HG03354 (cell line): ENCODE results near the gene PDGFD.
A peak's percentile ranks its signal among the peaks of the same experiment; 100 is the strongest.

Source experiments
- ATAC-seq: cut with Tn5 transposase; IDR thresholded peaks from one replicate; pipeline ENCODE4 v1.9.1; 2021; ENCODE audit warnings: mild to moderate bottlenecking; ENCODE audit not compliant: unreplicated experiment, poor library complexity, severe bottlenecking

Gene PDGFD

DNA sequence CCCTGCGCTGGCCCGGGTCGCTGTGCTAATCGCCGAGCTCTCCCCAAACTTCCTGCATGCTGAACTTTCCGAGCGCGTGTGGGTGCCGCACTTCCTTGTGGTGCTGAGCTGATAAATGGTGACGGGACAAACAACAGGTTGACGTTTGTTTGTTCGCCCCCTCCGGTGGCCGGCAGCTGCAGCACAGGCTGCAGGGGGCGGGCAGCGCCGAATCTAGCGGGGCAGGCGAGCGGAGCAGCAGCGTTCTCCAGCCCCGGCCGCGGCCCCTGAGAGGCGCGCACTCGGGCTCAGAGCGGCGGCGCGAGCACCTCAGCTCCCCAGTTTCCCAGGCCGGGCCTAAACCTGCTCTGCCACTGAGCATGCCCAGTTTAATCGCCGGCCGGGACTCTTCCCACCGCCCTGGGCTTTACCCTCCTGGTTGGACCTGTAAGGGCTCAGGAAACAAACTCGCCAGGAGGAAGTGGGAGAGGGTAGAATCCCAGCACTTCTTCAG lies at the start of gene PDGFD:
PDGFD (minus strand) TSS at position 120 of the 493 bp plus-strand sequence.
- ATAC-seq, result peak; percentile 98

- no peak for ATAC-seq
Observed at GRCh38 chr11:104206936-104207335, 43.0 kb upstream of the PDGFD start.

DNA sequence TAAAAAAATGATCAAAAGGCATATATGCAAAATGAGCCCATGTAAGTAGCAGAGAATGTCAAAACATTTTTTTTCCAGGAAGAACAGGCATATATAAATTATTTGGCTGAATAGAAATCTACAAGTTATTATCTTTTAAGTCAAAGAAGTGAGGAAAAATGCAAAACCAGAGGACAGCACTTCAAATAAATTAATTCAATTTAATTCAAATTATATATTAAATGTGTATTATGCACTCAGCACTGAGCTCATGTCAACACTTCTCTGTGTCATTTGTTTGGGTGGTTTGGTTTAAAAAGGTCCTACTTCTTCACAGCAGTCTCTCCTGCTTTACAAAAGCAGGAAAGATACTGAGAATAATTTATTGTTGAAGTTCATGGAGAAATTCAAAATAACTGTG lies 41.9 kb upstream of the PDGFD start:
- no peak for ATAC-seq

DNA sequence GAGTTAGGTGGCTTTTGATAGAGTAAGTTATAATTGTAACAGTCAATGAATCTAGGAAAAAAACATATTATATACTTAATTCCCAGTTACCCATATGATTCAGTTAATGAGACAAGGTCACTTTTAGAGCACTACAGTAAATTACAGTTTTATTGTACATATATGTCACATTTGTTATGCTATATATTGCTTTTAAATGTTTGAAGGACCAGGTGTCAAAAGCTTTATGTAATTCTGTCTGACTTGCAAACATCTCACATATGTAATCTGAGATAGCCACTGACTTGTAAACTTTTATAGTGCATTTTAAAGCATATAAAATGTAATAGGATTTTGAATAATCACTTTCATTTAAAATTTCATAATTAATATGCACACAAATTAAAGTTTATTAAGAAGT lies 36.7 kb upstream of the PDGFD start:
- ATAC-seq, result no peak

DNA sequence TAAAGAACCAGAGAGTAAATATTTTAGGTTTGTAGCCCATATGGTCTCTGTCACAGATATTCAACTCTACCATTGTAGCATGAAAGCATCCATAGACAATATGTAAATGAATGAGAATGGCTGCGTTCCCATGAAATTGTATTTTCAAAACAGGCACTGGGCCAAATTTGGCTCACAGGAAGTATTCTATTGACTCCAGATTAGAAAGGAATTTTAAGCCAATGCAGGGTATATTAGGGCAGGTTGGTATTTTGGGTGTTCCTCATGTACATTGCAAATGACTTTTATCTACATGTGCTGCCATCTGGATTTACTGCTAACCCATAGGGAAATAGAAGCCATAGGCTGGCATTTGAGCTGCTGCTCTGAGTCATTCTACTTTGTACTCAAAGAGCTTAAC lies 35.1 kb upstream of the PDGFD start:
- no peak for ATAC-seq

- no peak for ATAC-seq
Observed at GRCh38 chr11:104198576-104198975, 34.6 kb upstream of the PDGFD start.

DNA sequence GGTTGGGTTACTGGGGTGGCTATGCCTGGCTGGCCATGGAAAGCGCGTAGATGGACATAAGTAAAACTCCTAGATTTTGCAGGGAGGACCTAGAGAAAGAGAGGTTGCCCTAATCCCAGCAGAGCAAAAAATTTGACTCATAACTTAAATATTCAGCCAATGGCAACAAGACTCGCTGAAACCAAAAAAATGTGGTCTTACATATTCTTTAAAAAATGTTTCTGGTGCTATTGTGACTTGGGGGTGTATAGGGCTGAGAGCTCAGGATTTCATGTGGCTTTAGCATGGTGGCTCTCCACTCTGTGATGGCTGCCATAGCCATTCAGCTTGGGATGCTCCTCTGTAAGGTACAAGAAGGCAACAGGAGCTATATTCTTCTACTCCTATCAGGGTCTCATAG lies 27.2 kb upstream of the PDGFD start:
- no peak for ATAC-seq

- ATAC-seq, result no peak
Observed at GRCh38 chr11:104183593-104183992, 19.6 kb upstream of the PDGFD start.

GRCh38 chr11:104175769-104176168 lies 11.8 kb upstream of the PDGFD start:
- no peak for ATAC-seq

DNA sequence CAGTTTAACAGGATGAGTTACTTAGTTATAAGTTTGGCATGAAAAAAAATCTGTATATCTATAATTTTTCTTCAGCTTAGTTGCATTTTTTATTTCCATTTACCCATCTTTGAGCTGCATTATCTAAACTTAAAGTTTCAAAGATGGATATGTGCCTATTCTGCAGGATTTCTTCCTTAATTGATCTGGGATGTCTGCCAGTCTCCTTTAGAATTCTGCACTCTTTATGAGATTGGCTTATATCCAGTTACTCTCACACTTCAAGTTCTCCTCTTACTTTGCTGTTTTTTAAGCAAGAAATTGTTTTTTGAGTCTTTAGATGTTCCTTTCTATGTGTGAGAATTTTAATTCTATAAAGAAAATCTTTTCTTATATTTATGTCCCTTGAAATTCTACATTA lies 5.1 kb upstream of the PDGFD start:
- ATAC-seq, result no peak

DNA sequence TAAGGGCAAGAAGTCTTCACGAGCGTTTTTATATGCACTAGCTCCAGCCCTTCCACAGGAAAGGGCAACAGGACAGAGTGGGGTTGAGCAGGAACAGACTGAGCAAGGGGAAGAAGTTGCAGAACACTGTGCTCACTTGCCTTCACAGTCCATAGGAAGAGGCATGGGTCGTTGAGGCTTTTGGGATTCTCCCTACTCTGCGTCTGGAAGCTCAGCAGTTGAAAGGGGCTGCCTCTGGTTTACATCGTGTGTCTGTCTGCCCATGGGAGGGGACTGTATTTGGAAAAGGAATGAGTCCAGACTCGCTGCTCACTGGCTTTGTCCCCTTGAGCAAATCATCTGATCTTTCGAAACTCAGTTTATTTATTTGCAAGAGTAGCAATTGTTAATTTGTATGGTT lies 1.1 kb upstream of the PDGFD start:
- ATAC-seq, result no peak

DNA sequence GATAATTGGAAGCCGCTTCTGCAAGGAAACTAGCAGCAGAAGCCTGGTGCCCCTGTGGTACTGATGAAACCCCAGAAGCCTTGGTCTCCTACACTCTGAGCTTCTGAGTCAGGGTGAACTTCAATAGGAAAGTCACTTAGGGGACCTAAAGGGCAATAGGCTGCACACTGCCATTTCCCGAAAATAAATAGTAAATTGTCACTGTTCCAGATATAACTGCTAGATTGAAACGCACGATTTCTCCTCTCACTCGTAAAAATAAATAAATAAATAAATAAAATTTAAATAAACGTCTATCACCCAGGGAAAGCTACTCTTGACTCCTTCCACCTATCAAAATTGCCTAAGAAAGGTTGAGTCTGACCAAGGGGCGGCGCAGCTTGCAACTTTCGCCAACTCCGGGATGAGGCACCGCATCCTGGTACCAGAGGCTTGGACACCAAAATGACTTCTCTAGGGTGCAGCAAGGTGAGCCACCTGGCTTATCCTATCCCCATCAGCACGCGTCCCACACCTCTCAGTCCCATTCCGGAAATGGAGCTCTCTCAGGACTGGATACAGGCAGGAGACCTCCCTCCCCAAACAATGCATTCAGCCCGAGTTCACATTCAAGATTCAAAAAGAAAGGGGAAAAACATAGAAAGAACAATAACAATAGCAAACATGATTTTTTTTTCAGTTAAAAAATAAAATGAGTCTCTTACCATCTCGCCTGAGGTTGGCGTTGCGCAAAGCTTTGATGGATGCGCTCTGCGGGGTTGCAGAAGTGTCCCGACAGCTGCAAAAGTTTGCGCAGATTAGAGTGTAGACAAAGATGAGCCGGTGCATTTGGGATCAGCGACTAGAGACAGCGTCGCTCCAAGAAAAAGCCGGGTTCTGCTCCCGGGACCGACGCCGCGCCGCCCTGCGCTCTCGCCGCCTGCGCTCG lies 583 bp downstream of the PDGFD start:
- peak; percentile 43 for ATAC-seq

DNA sequence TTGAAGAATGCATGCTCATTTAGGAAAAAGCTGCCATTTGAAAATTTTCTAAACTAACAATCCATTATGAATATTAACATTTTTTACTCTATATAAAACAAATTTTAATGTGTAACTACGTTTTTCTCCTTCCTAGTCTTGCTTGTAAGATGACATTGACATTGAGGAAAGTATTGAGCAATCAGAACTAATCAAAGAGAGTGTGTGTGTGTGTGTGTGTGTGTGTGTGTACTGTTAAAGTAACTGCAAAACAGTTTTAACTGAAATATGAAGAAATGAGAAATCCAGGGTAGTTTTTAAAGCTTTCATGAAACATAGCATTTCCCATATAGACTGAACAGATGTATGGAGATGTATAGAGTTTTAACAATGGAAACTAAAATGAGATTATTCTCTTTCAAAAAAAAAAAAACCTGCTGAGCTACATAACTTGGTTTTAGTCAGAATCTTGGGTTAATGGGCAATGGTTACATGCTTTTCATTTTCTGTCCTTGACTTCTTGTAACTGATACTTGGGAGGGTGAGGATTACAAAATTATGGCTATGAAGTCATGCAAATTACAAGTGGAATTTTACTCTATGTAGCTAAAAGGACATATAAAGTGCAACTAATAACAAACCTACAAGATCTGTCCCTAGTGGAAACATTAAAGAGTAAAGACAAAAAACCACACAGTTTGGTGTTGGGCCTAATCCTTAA lies 2.0 kb downstream of the PDGFD start:
- ATAC-seq, result no peak

DNA sequence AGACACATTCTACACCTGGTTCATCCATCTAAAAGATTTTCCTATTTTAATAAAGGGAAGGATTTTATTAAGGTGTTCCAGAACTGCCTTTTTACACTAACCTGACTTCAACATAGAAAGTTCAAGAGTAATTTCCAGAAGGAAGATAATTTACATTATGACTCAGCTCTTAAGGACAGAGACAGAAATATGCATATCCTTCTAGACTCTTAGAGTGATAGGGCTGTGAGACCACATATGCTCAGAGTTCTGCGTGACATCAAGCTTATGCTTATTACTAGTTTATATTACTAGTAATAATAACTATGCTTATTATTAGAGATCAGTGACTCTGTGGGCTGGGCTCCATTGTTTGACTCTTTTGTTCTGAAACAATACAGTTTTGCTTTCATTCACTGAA lies 4.6 kb downstream of the PDGFD start:
- ATAC-seq, result no peak

DNA sequence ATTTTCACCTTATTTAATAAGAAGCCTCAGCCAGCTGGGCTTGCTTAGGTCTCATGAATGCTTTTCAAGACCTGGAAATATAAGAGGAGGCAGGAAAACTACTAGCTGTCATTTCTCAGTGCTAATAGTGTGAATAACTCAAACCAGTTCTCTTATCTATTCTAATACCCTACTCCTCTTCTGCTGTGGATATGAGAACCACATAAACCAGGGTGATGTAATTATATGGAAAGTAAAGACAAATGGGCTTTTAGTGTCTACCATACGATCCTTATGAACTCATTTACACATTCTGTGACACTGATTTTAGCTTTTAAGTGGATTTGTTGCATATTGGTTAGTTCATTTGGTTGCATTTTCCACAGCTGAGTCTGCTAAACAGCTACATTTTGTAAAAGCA lies 8.6 kb downstream of the PDGFD start:
- no peak for ATAC-seq

DNA sequence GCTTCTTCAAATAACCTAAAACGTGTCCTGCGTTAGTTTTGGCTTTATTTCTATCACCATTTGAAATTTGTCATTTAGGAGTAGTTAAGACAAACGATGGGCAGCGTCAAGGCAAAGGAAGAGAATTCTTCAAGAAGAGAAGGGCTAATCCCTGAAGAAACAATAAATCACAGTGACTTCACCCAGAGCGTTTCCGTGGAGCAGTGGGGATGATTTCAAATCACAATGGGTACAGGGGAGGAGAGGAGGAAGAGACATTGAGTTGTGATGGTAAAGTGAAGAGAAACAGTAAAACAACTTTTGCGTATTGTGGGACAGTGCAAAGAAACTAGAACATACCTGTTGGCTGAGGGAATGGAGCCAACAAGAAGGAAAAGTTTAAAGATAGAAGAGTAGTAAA lies 9.7 kb downstream of the PDGFD start:
- no peak for ATAC-seq

DNA sequence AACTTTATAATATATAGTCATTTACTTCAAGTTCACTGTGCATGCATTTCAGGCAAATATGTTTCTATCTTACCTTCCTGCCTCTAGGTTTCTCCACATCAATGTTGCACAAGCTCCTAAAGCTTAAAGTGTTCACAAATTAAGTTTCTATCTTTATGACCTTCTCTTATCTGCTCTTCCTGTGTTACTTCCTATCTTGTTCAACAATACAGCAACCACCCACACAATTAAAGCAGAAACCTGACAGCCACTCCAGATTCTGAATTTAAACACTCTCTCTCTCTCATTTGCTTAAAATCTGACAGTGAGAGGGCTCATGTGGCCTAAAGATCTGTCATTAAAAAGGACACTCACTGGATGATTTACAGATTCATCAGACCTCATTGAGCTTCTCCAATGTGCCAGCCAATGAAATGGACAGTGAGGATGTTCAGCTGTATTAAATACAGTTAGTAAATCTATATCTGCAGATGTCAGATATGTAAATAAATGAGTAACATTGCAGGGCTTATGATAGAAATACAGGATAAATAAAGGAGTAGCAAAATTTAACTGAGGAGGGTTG lies 10.9 kb downstream of the PDGFD start:
- ATAC-seq, result no peak

DNA sequence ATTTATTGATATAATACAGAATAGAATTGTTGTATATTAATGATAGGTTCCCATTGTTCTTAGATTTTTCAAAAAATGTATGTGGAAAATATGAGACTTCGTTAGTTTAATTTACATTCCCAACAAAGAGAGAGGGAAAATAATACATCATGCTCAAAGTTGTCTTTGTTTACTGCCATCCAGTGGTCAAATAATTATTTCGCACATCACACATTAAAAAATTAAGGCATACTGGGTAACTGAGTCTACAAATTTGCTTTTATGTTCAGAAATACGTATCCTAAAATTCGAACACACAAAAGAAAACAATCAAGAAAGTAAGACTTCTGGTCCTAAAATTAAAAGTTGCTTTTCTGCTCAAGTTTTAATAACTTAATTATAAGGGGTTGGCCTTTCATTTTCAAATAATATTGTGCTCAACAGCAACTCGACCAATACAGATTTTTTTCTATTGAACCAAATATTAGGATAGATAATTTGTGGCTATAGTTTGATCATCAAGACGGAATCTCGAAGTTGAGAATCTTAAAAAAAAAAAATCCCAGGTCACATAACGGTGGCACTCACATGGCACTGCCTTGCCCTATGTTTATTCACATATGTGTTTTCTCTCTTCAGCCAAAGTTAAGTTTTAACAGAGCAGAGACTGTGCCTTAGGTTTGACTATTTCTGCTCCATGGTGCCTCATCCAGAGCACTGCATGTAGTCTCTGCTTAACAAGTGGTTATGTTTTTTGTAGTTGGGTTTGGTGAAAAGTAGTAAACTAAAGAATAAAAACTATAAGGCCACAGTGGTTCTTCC lies 12.3 kb downstream of the PDGFD start:
- no peak for ATAC-seq

DNA sequence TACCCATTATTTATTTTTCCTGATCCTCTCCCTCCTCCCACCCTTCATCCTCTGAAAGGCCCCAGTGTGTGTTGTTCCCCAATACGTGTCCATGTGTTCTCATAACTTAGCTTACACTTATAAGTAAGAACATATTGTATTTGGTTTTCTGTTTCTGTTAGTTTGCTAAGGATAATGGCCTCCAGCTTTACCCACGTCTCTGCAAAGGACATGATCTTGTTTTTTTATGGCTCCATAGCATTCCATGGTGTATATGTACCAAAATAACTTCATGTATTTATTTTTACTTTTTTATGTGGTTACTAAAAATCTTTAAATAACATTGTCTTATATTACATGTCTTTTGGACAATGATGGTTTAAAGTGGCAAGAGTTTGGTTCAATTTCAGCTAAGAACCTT lies 15.2 kb downstream of the PDGFD start:
- no peak for ATAC-seq

GRCh38 chr11:104148074-104148473 lies 15.9 kb downstream of the PDGFD start:
- ATAC-seq, result no peak
